HepG2 (cell line): Measurements from ENCODE around the gene OR2AJ1. TPM values are rescaled to one million over a fixed set of nuclear protein-coding genes. Genes with fewer than 3 reads are reported as not detected.

Experiments used
- ATAC-seq: fragments of 200-7000 bp; cut with Tn5 transposase; 3 replicates; pipeline ENCODE4 v1.9.1; 2020; ENCODE audit warnings: mild to moderate bottlenecking, moderate library complexity
- BruUV-seq: library from RNA; stranded (reverse); fragments of 400-500 nt; replicated peaks from 2 replicates; lab custom pipeline; 2021; lab: Mats Ljungman, UMichigan
- CTCF ChIA-PET: fragments of 300-600 bp; formaldehyde crosslinking; extraction: SDS; loops from one replicate; lab custom pipeline; 2021; ENCODE audit warnings: low total read pairs, inconsistent platforms, low intra/inter-chr PET ratio; lab: Yijun Ruan, JAX
- POLR2A ChIA-PET: fragments of 350-600 bp; sonication (Branson Sonifier 250); formaldehyde crosslinking; loops from one replicate; lab custom pipeline; 2020; ENCODE audit warnings: antibody characterized with exemption, inconsistent platforms; lab: Yijun Ruan, JAX
- DNase-seq: peaks from one replicate; pipeline ENCODE4 v3.0.0-alpha.2; 2015; ENCODE audit warnings: low spot score
- FAIRE-seq: peaks from 3 replicates; lab custom pipeline; 2011; peaks lifted over from hg19 to GRCh38; lab: Jason Lieb, UNC
- H2AFZ ChIP-seq: one replicate; pipeline ENCODE4 v1.6.1; 2011; ENCODE audit warnings: low read length, inconsistent platforms
- H3K27ac ChIP-seq: fragments of 300-600 bp; 3 replicates; pipeline ENCODE4 v1.8.0; 2011; ENCODE audit warnings: mixed run types, mild to moderate bottlenecking, mixed read lengths, low read length, inconsistent platforms; ENCODE audit not compliant: insufficient read depth; ENCODE audit errors: extremely low read length
- H3K27me3 ChIP-seq, 2 experiments: fragments of 200-600 bp in 1 of 2; 2 replicates in 1 of 2; 3 replicates in 1 of 2; pipeline versions ENCODE4 v1.6.0 to v1.8.0; 2011; ENCODE audit warnings: low read length in 2 of 2, mild to moderate bottlenecking in 2 of 2, moderate library complexity in 2 of 2, inconsistent platforms in 1 of 2; ENCODE audit not compliant: insufficient read depth in 2 of 2, control insufficient read depth in 1 of 2
- H3K36me3 ChIP-seq, 2 experiments: fragments of 200-600 bp in 1 of 2; replicated peaks in 1 of 2; 2 replicates in 1 of 2; 3 replicates in 1 of 2; pipeline versions ENCODE4 v1.5.1 to v1.8.0; 2011; ENCODE audit warnings: low read length in 2 of 2, inconsistent platforms in 1 of 2; ENCODE audit not compliant: insufficient read depth in 2 of 2, control insufficient read depth in 1 of 2
- H3K4me1 ChIP-seq: 2 replicates; pipeline ENCODE4 v1.5.1; 2012; ENCODE audit warnings: low read length, inconsistent platforms; ENCODE audit not compliant: insufficient read depth
- H3K4me2 ChIP-seq: 2 replicates; pipeline ENCODE4 v1.6.0; 2011; ENCODE audit warnings: low read depth, low read length, inconsistent platforms
- H3K4me3 ChIP-seq, 3 experiments: fragments of 200-600 bp in 1 of 3; sonication (generic), shearing (Covaris generic) in 1 of 3; replicated peaks in 1 of 3; 2 replicates each; pipeline ENCODE4 v1.5.1; 2011 to 2016; ENCODE audit warnings: low read length in 3 of 3, inconsistent platforms in 2 of 3, low read depth in 2 of 3, mild to moderate bottlenecking in 2 of 3, control low read depth in 1 of 3, mixed read lengths in 1 of 3; ENCODE audit not compliant: insufficient read depth in 1 of 3
- H3K79me2 ChIP-seq: one replicate; pipeline ENCODE4 v1.6.1; 2011; ENCODE audit warnings: low read length, inconsistent platforms; ENCODE audit not compliant: insufficient read depth
- H3K9ac ChIP-seq: 2 replicates; pipeline ENCODE4 v1.6.0; 2011; ENCODE audit warnings: mild to moderate bottlenecking, low read depth, low read length, inconsistent platforms; ENCODE audit not compliant: insufficient read depth
- H3K9me3 ChIP-seq: 2 replicates; pipeline ENCODE4 v1.5.1; 2012; ENCODE audit warnings: mild to moderate bottlenecking, low read length
- H4K20me1 ChIP-seq: 2 replicates; pipeline ENCODE4 v1.6.0; 2011; ENCODE audit warnings: inconsistent platforms, mild to moderate bottlenecking, low read length, moderate library complexity; ENCODE audit not compliant: insufficient read depth
- ZNF768 ChIP-seq: sonication (generic); formaldehyde crosslinking; IDR thresholded peaks from 2 replicates; pipeline ENCODE4 v1.4.0; 2020; ENCODE audit warnings: missing genetic modification reagents
- WGBS: methylation state at CpG from one replicate; pipeline ENCODE4 v1.1.6; 2017; ENCODE audit warnings: low lambda C conversion rate; 5-methylcytosine and 5-hydroxymethylcytosine counted together
- in situ Hi-C: cut with HindIII; loops from 2 replicates; pipeline ENCODE4 v1.10.0; 2017; ENCODE audit warnings: low pct_unique_long_range_greater_than_20kb; ENCODE audit not compliant: extremely low pct_ligation_motif_present
- intact Hi-C: fragments of 100-400 bp; cut with micrococcal nuclease; formaldehyde crosslinking; loops from one replicate; pipeline ENCODE4 v1.10.0; 2022; ENCODE audit not compliant: unreplicated experiment
- polyA plus RNA-seq, 8 experiments: library from polyadenylated mRNA; depleted of rRNA in 3 of 8; stranded (reverse) in 7 of 8; unstranded in 1 of 8; fragments of >200 nt; fragmentation: Illumina TruSeq in 4 of 8; extraction: Trizol in 4 of 8; gene quantifications; 2 replicates each; pipeline versions ENCODE4 v1.2.1 to v1.2.3, GENCODE V29; 2011 to 2016; ENCODE audit warnings: low read depth in 4 of 8, missing spikeins in 1 of 8, mixed read lengths in 1 of 8; ENCODE audit not compliant: insufficient read depth in 1 of 8
- total RNA-seq, 5 experiments: library from RNA; depleted of rRNA; stranded (reverse); fragments of >200 nt; fragmentation: Illumina TruSeq; extraction: Trizol; gene quantifications; 2 replicates each; pipeline ENCODE4 v1.2.3, GENCODE V29; 2016; ENCODE audit warnings: low read depth in 1 of 5
- TF ChIP-seq, protein P1 (sequence below), 2 experiments: fragments of 450-650 bp in 1 of 2; sonication (generic) in 1 of 2; formaldehyde crosslinking in 1 of 2; IDR thresholded peaks; 2 replicates each; pipeline versions ENCODE4 v1.6.1 to v1.8.0; 2016 to 2022; ENCODE audit warnings: antibody characterized with exemption in 1 of 2, mild to moderate bottlenecking in 1 of 2, missing genetic modification reagents in 1 of 2

The OR2AJ1 gene
- total and polyA plus RNA-seq, 2 of the 13 experiments (the other 11 are each of a cell fraction or from before 2014, with no cell fraction given), result not detected

DNA sequence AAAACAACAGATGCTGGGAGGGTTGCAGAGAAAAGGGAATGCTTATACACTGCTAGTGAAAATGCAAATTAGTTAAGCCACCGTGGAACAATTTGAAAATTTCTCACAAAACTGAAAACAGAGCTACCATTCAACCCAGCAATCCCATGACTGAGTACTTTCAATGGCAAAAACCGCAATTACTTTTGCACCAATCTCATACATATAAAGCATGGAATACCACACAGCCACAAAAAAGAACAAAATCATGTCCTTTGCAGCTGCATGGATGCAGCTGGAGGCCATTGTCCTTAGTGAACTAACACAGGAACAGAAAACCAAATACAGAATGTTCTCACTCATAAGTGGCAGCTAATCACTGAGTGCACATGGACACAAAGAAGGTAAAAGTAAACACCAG, 10.9 kb upstream of the OR2AJ1 start:
- intact Hi-C loops, result no loop called here

More for the DNA sequence above, 10.9 kb upstream of the OR2AJ1 start:
- TF ChIP-seq ZNF768 (CRISPR knock-in tag), result no peak
- TF ChIP-seq, protein P1, sequence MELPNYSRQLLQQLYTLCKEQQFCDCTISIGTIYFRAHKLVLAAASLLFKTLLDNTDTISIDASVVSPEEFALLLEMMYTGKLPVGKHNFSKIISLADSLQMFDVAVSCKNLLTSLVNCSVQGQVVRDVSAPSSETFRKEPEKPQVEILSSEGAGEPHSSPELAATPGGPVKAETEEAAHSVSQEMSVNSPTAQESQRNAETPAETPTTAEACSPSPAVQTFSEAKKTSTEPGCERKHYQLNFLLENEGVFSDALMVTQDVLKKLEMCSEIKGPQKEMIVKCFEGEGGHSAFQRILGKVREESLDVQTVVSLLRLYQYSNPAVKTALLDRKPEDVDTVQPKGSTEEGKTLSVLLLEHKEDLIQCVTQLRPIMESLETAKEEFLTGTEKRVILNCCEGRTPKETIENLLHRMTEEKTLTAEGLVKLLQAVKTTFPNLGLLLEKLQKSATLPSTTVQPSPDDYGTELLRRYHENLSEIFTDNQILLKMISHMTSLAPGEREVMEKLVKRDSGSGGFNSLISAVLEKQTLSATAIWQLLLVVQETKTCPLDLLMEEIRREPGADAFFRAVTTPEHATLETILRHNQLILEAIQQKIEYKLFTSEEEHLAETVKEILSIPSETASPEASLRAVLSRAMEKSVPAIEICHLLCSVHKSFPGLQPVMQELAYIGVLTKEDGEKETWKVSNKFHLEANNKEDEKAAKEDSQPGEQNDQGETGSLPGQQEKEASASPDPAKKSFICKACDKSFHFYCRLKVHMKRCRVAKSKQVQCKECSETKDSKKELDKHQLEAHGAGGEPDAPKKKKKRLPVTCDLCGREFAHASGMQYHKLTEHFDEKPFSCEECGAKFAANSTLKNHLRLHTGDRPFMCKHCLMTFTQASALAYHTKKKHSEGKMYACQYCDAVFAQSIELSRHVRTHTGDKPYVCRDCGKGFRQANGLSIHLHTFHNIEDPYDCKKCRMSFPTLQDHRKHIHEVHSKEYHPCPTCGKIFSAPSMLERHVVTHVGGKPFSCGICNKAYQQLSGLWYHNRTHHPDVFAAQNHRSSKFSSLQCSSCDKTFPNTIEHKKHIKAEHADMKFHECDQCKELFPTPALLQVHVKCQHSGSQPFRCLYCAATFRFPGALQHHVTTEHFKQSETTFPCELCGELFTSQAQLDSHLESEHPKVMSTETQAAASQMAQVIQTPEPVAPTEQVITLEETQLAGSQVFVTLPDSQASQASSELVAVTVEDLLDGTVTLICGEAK (IDR thresholded peaks at IDR 0.05), result peak; percentile 86
- TF ChIP-seq, protein P1 (CRISPR knock-in tag; IDR thresholded peaks at IDR 0.05), result no peak
- no peak overlapping the region for H3K4me2 ChIP-seq
- ChIA-PET POLR2A (no interaction called here), CTCF (no interaction called here)
- in situ Hi-C loops, result no loop called here
- H3K36me3 ChIP-seq, result no peaks in the 10 kb centered on the region
- no peak overlapping the region for H3K4me3 ChIP-seq
- no peak overlapping the region for H2AFZ ChIP-seq
- H3K27ac ChIP-seq, result no peak overlapping the region
- FAIRE-seq (no peak), ATAC-seq (no peak), DNase-seq (no peak)
- WGBS, result 0% methylated on average over 2 of the region's 2 CpGs
- no peaks in the 10 kb centered on the region for H3K4me1 ChIP-seq
- peaks cover 27% of the 10 kb centered on the region for H3K9me3 ChIP-seq
- H3K27me3 ChIP-seq, result no peaks in the 10 kb centered on the region
- no TSS peak for BruUV-seq
- H3K9ac ChIP-seq, result no peak overlapping the region
- no peaks in the 10 kb centered on the region for H3K79me2 ChIP-seq
- no peaks in the 10 kb centered on the region for H4K20me1 ChIP-seq
